Measurements from ENCODE around the gene BCKDK. TPM values are rescaled to one million over a fixed set of nuclear protein-coding genes. Genes with fewer than 3 reads are reported as not detected.

Gene BCKDK
- total and polyA plus RNA-seq, 2 of the 13 experiments (the other 11 are each of a cell fraction or from before 2014, with no cell fraction given): 24.9 to 42.6 TPM

GRCh38 chr16:31138621-31139578 lies 30.7 kb downstream of the BCKDK start (continued):
- no peak for TF ChIP-seq THRA (CRISPR knock-in tag; IDR thresholded peaks at IDR 0.05; ENCODE audit: borderline replicate concordance)
- no peak for TF ChIP-seq TFDP1 (CRISPR knock-in tag; IDR thresholded peaks at IDR 0.05; ENCODE audit: borderline replicate concordance)
- TF ChIP-seq POLR2AphosphoS5 (IDR thresholded peaks at IDR 0.05; ENCODE audit: low read depth, low read length): peak; percentile 16; the same call in 1 of the 2 replicates
- TF ChIP-seq, protein P1, sequence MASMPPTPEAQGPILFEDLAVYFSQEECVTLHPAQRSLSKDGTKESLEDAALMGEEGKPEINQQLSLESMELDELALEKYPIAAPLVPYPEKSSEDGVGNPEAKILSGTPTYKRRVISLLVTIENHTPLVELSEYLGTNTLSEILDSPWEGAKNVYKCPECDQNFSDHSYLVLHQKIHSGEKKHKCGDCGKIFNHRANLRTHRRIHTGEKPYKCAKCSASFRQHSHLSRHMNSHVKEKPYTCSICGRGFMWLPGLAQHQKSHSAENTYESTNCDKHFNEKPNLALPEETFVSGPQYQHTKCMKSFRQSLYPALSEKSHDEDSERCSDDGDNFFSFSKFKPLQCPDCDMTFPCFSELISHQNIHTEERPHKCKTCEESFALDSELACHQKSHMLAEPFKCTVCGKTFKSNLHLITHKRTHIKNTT (CRISPR knock-in tag; IDR thresholded peaks at IDR 0.05): no peak
- TF ChIP-seq POLR2G (IDR thresholded peaks at IDR 0.05; ENCODE audit: low read depth, low read length): no peak
- TF ChIP-seq ZNF484 (CRISPR knock-in tag; IDR thresholded peaks at IDR 0.05; ENCODE audit: borderline replicate concordance, low read depth): no peak
- no peak for TF ChIP-seq NR0B2 (CRISPR knock-in tag; IDR thresholded peaks at IDR 0.05)
- TF ChIP-seq PHF21A (CRISPR knock-in tag; IDR thresholded peaks at IDR 0.05): no peak
- TF ChIP-seq ZNF552 (CRISPR knock-in tag; IDR thresholded peaks at IDR 0.05; ENCODE audit: borderline replicate concordance): no peak
- no peak for TF ChIP-seq ZNF772 (CRISPR knock-in tag; IDR thresholded peaks at IDR 0.05)
- no peak for TF ChIP-seq ATF7 (IDR thresholded peaks at IDR 0.05)
- TF ChIP-seq ATF7 (CRISPR knock-in tag; IDR thresholded peaks at IDR 0.05): no peak
- TF ChIP-seq TEAD3 (CRISPR knock-in tag; optimal IDR thresholded peaks at IDR 0.05; ENCODE audit: borderline replicate concordance): peak; percentile 76
- TF ChIP-seq ZNF138 (CRISPR knock-in tag; IDR thresholded peaks at IDR 0.05; ENCODE audit: low read depth): no peak
- no peak for TF ChIP-seq ZSCAN20 (CRISPR knock-in tag; IDR thresholded peaks at IDR 0.05; ENCODE audit: borderline replicate concordance)
- no peak for TF ChIP-seq ZNF354B (CRISPR knock-in tag; IDR thresholded peaks at IDR 0.05)
- no peak for TF ChIP-seq ZBTB42 (CRISPR knock-in tag; IDR thresholded peaks at IDR 0.05)
- no peak for TF ChIP-seq NCOR1 (IDR thresholded peaks at IDR 0.05; ENCODE audit: borderline replicate concordance, low read length)
- no peak for TF ChIP-seq ZNF282 (IDR thresholded peaks at IDR 0.05; ENCODE audit: partially characterized antibody)
- TF ChIP-seq GABPA (IDR thresholded peaks at IDR 0.05; ENCODE audit: low read depth, low read length): peak; percentile 33; the same call in 1 of the 2 replicates
- 0 out of 2 replicates have a peak, but pooled peaks have one; percentile 11 for TF ChIP-seq GABPA (CRISPR knock-in tag; IDR thresholded peaks at IDR 0.05; ENCODE audit: low read depth)
- TF ChIP-seq HOXD1 (CRISPR knock-in tag; IDR thresholded peaks at IDR 0.05): no peak
- 0 out of 2 replicates have a peak, but pooled peaks have one; percentile 15 for TF ChIP-seq DNMT1 (CRISPR knock-in tag; IDR thresholded peaks at IDR 0.05)
- TF ChIP-seq PATZ1 (CRISPR knock-in tag; IDR thresholded peaks at IDR 0.05): peak; percentile 44; the same call in 1 of the 2 replicates
